NCI-H446 (cell line): ENCODE measurements around the gene PDCD11.
A peak's percentile ranks its signal among the peaks of the same experiment; 100 is the strongest.
"Not testable (repeated sequence)": the region's sequence is repeated elsewhere in the genome, so short reads cannot be mapped to it uniquely, and the experiment has no call there.

ENCODE experiments used
- DNase-seq, 2 experiments: peaks; one replicate each; lab custom pipeline; 2025; lab: John Stamatoyannopoulos, UW

PDCD11 gene

GRCh38 chr10:103416436-103417147 is 20.2 kb downstream of the PDCD11 start:
- peak; percentile 0 to 7 for DNase-seq

GRCh38 chr10:103417148-103417469 is 20.7 kb downstream of the PDCD11 start:
- not testable (repeated sequence) for DNase-seq

- no peak for DNase-seq
Observed at GRCh38 chr10:103417601-103418000, 21.2 kb downstream of the PDCD11 start.

GRCh38 chr10:103419101-103419500 is 22.7 kb downstream of the PDCD11 start:
- no peak for DNase-seq

GRCh38 chr10:103423748-103424147 is 27.3 kb downstream of the PDCD11 start:
- no peak for DNase-seq

- no peak for DNase-seq
Observed at GRCh38 chr10:103427866-103428265, 31.4 kb downstream of the PDCD11 start.

GRCh38 chr10:103428989-103429643 is 32.7 kb downstream of the PDCD11 start:
- DNase-seq, result no peak

- DNase-seq, result no peak
Observed at GRCh38 chr10:103429647-103430046, 33.2 kb downstream of the PDCD11 start.

- DNase-seq, result no peak
Observed at GRCh38 chr10:103431902-103432301, 35.5 kb downstream of the PDCD11 start.

- no peak for DNase-seq
Observed at GRCh38 chr10:103433858-103434257, 37.4 kb downstream of the PDCD11 start.

GRCh38 chr10:103439776-103440175 is 43.4 kb downstream of the PDCD11 start:
- DNase-seq, result no peak

- no peak for DNase-seq
Observed at GRCh38 chr10:103440416-103440815, 44.0 kb downstream of the PDCD11 start.

GRCh38 chr10:103441206-103441605 is 44.8 kb downstream of the PDCD11 start:
- no peak for DNase-seq

GRCh38 chr10:103441611-103442010 is 45.2 kb downstream of the PDCD11 start:
- DNase-seq, result no peak

- DNase-seq, result no peak
Observed at GRCh38 chr10:103442031-103442461, 45.6 kb downstream of the PDCD11 start.

- DNase-seq, result no peak
Observed at GRCh38 chr10:103443475-103444185, 47.2 kb downstream of the PDCD11 start.

- no peak for DNase-seq
Observed at GRCh38 chr10:103444478-103444877, 48.1 kb downstream of the PDCD11 start.

- no peak for DNase-seq
Observed at GRCh38 chr10:103445366-103445765, 48.9 kb downstream of the PDCD11 start.

- DNase-seq, result no peak
Observed at GRCh38 chr10:103445767-103446567, 49.5 kb downstream of the PDCD11 start.

GRCh38 chr10:103447187-103447586 is 50.8 kb downstream of the PDCD11 start:
- no peak for DNase-seq

- DNase-seq, result no peak
Observed at GRCh38 chr10:103448746-103449145, 52.3 kb downstream of the PDCD11 start.
